Upper lobe of left lung (tissue), 6 donors: ENCODE results near the gene PDE8A. TPM values are rescaled to one million over a fixed set of nuclear protein-coding genes. Genes with fewer than 3 reads are reported as not detected.
A peak's percentile ranks its signal among the peaks of the same experiment; 100 is the strongest.

Experiments used
- ATAC-seq, 2 donors: fragments of 200-7000 bp; cut with Tn5 transposase; one replicate each; pipeline ENCODE4 v1.9.1; 2022; ENCODE audit warnings: mild to moderate bottlenecking in 2 of 2, moderate library complexity in 2 of 2; ENCODE audit not compliant: low FRiP score in 2 of 2
- DNase-seq, 2 donors: peaks; one replicate each; pipeline ENCODE4 v3.0.0-alpha.2; 2019 to 2020
- H3K27ac ChIP-seq, 4 donors: fragments of 200-600 bp; sonication (generic); one replicate each; pipeline ENCODE4 v1.5.1; 2016 to 2019
- H3K27me3 ChIP-seq, 4 donors: fragments of 200-600 bp; sonication (generic); one replicate each; pipeline ENCODE4 v1.5.1; 2017 to 2019
- H3K36me3 ChIP-seq, 4 donors: fragments of 200-600 bp; sonication (generic); one replicate each; pipeline ENCODE4 v1.5.1; 2016 to 2019
- H3K4me1 ChIP-seq, 4 donors: fragments of 200-600 bp; sonication (generic); one replicate each; pipeline ENCODE4 v1.5.1; 2018 to 2019
- H3K4me3 ChIP-seq, 4 donors: fragments of 200-600 bp; sonication (generic); one replicate each; pipeline ENCODE4 v1.5.1; 2017 to 2019; ENCODE audit warnings: mild to moderate bottlenecking in 2 of 4, moderate library complexity in 1 of 4
- H3K9me3 ChIP-seq, 4 donors: fragments of 200-600 bp; sonication (generic); one replicate each; pipeline ENCODE4 v1.5.1; 2018 to 2019
- CTCF ChIP-seq, 6 experiments: fragments of 450-650 bp in 4 of 6; fragments of 200-600 bp in 2 of 6; sonication (generic) in 2 of 6; IDR thresholded peaks; one replicate each; pipeline ENCODE4 v1.5.1; 2016 to 2019; ENCODE audit warnings: antibody characterized with exemption in 6 of 6
- EP300 ChIP-seq, 4 donors: sonication (generic); formaldehyde crosslinking; IDR thresholded peaks; one replicate each; pipeline ENCODE4 v1.5.1; 2017; ENCODE audit warnings: antibody characterized with exemption in 4 of 4, control low read depth in 2 of 4
- POLR2A ChIP-seq, 4 donors: fragments of 450-650 bp; IDR thresholded peaks; one replicate each; pipeline ENCODE4 v1.5.1; 2016 to 2017; ENCODE audit warnings: antibody characterized with exemption in 4 of 4, mild to moderate bottlenecking in 2 of 4
- POLR2AphosphoS5 ChIP-seq, 2 donors: sonication (generic); formaldehyde crosslinking; IDR thresholded peaks; one replicate each; pipeline ENCODE4 v1.5.1; 2017; ENCODE audit warnings: antibody characterized with exemption in 2 of 2
- WGBS, 2 donors: methylation state at CpG; one replicate each; pipeline ENCODE4 v1.1.5; 2017 to 2018; 5-methylcytosine and 5-hydroxymethylcytosine counted together
- total RNA-seq, 6 donors: library from RNA; depleted of rRNA in 4 of 6; stranded (reverse); fragments of >200 nt in 4 of 6; gene quantifications; one replicate each; pipeline versions ENCODE4 v1.1.0 to v1.2.1, GENCODE V29; 2016 to 2021
- donor health status: DM: no; HTN: no; CAD: no; lungs with moderate emphysema.
- donor health status: DM: no; HTN: yes; CAD: no; lungs with severe emphysema.

The PDE8A gene
- total RNA-seq, 6 donors from 2014 or later: 36.5 to 66.0 (median 48.4) TPM

- H3K4me3 ChIP-seq: no peak overlapping the region
- H3K27me3 ChIP-seq: no peaks in the 10 kb centered on the region
- ATAC-seq (no peak), DNase-seq (no peak)
- peaks cover 0 to 9% (median 6%) of the 10 kb centered on the region in 4 donors for H3K4me1 ChIP-seq
- H3K9me3 ChIP-seq: no peaks in the 10 kb centered on the region
- H3K27ac ChIP-seq: no peak overlapping the region
- no peaks in the 10 kb centered on the region for H3K36me3 ChIP-seq
- TF ChIP-seq POLR2A (IDR thresholded peaks at IDR 0.05): no peak
- WGBS, 2 donors: 88 to 94% methylated on average over 4 to 5 of the region's 5 CpGs
Observed at GRCh38 chr15:84951736-84952135, 29.9 kb upstream of the PDE8A start.

GRCh38 chr15:84953136-84953535 is 28.5 kb upstream of the PDE8A start:
- H3K27ac ChIP-seq: no peak overlapping the region
- peaks cover 0 to 9% (median 6%) of the 10 kb centered on the region in 4 donors for H3K4me1 ChIP-seq
- DNase-seq (no peak), ATAC-seq (no peak)
- no peak for TF ChIP-seq CTCF (IDR thresholded peaks at IDR 0.05)
- TF ChIP-seq EP300 (IDR thresholded peaks at IDR 0.05): no peak
- no peak for TF ChIP-seq POLR2A (IDR thresholded peaks at IDR 0.05)
- TF ChIP-seq POLR2AphosphoS5 (IDR thresholded peaks at IDR 0.05): no peak
- H3K27me3 ChIP-seq: no peaks in the 10 kb centered on the region
- WGBS, 2 donors: 91 to 92% methylated on average over 4 of the region's 4 CpGs
- H3K36me3 ChIP-seq: no peaks in the 10 kb centered on the region
- no peaks in the 10 kb centered on the region for H3K9me3 ChIP-seq
- H3K4me3 ChIP-seq: no peak overlapping the region

GRCh38 chr15:84953726-84954125 is 27.9 kb upstream of the PDE8A start:
- no peaks in the 10 kb centered on the region for H3K27me3 ChIP-seq
- WGBS, 2 donors: 24 to 62% methylated on average over 1 of the region's 1 CpG
- H3K27ac ChIP-seq: no peak overlapping the region
- no peaks in the 10 kb centered on the region for H3K36me3 ChIP-seq
- peaks cover 0 to 9% (median 6%) of the 10 kb centered on the region in 4 donors for H3K4me1 ChIP-seq
- TF ChIP-seq EP300 (IDR thresholded peaks at IDR 0.05): no peak
- TF ChIP-seq POLR2A (IDR thresholded peaks at IDR 0.05): no peak
- no peak for TF ChIP-seq POLR2AphosphoS5 (IDR thresholded peaks at IDR 0.05)
- TF ChIP-seq CTCF (IDR thresholded peaks at IDR 0.05): no peak
- no peaks in the 10 kb centered on the region for H3K9me3 ChIP-seq
- ATAC-seq: no peak
- H3K4me3 ChIP-seq: no peak overlapping the region
- no peak for DNase-seq

GRCh38 chr15:84955089-84955848 is 26.4 kb upstream of the PDE8A start:
- Histone ChIP-seq H3K27ac (no peak overlapping the region), H3K4me1 (peaks cover 0 to 11% (median 8%) of the 10 kb centered on the region in 4 donors), H3K27me3 (no peaks in the 10 kb centered on the region), H3K36me3 (no peaks in the 10 kb centered on the region), H3K4me3 (peak overlapping the region in 2 of 4 donors; percentile 33 to 35), H3K9me3 (no peaks in the 10 kb centered on the region)
- DNase-seq (peak; percentile 44 to 75), ATAC-seq (peak; percentile 87 to 94)
- TF ChIP-seq POLR2A (IDR thresholded peaks at IDR 0.05) (no peak), CTCF (IDR thresholded peaks at IDR 0.05) (peak; percentile 76 to 88 (median 81))
- WGBS, 2 donors: 28% methylated on average over 14 to 15 of the region's 15 CpGs

GRCh38 chr15:84956199-84956598 is 25.5 kb upstream of the PDE8A start:
- no peak overlapping the region for H3K4me3 ChIP-seq
- TF ChIP-seq POLR2AphosphoS5 (IDR thresholded peaks at IDR 0.05) (no peak), POLR2A (IDR thresholded peaks at IDR 0.05) (no peak), EP300 (IDR thresholded peaks at IDR 0.05) (no peak), CTCF (IDR thresholded peaks at IDR 0.05) (no peak)
- WGBS, 2 donors: 63 to 73% methylated on average over 2 of the region's 2 CpGs
- H3K36me3 ChIP-seq: no peaks in the 10 kb centered on the region
- no peaks in the 10 kb centered on the region for H3K9me3 ChIP-seq
- ATAC-seq (no peak), DNase-seq (no peak)
- H3K27ac ChIP-seq: no peak overlapping the region
- peaks cover 0 to 11% (median 7%) of the 10 kb centered on the region in 4 donors for H3K4me1 ChIP-seq
- no peaks in the 10 kb centered on the region for H3K27me3 ChIP-seq
